Mesothelial cell of epicardium (in vitro differentiated cells): ENCODE data around the gene NFE2L1. TPM values are rescaled to one million over a fixed set of nuclear protein-coding genes. Genes with fewer than 3 reads are reported as not detected.

ENCODE experiments used
- DNase-seq, 2 experiments: peaks; one replicate each; pipeline ENCODE4 v3.0.0; 2021; ENCODE audit warnings: low spot score in 2 of 2; ENCODE audit not compliant: unreplicated experiment in 2 of 2
- H3K27ac Mint-ChIP-seq: 2 replicates; pipeline ENCODE4 v1.8.0; 2021; ENCODE audit warnings: mixed read lengths
- H3K27me3 Mint-ChIP-seq: 2 replicates; pipeline ENCODE4 v1.8.0; 2021; ENCODE audit warnings: low read depth, mixed read lengths
- H3K36me3 Mint-ChIP-seq: 2 replicates; pipeline ENCODE4 v1.8.0; 2021; ENCODE audit warnings: mixed read lengths
- H3K4me1 Mint-ChIP-seq: 2 replicates; pipeline ENCODE4 v1.8.0; 2021; ENCODE audit warnings: mixed read lengths
- H3K4me3 Mint-ChIP-seq: 2 replicates; pipeline ENCODE4 v1.8.0; 2021; ENCODE audit warnings: mild to moderate bottlenecking, moderate library complexity, mixed read lengths
- H3K9me3 Mint-ChIP-seq: 2 replicates; pipeline ENCODE4 v1.8.0; 2021; ENCODE audit warnings: mixed read lengths
- CTCF ChIP-seq: fragments of 200-600 bp; sonication (generic); IDR thresholded peaks from one replicate; pipeline ENCODE4 v1.5.0; 2021; ENCODE audit warnings: antibody characterized with exemption; ENCODE audit not compliant: unreplicated experiment
- total RNA-seq: library from RNA; stranded (reverse); gene quantifications from 3 replicates; pipeline ENCODE4 v1.2.1, GENCODE V29; 2021

NFE2L1 gene
- total RNA-seq, 1 donor from 2014 or later = 134 TPM

GRCh38 chr17:48052956-48053757 lies 5.0 kb downstream of the NFE2L1 start:
- no peak for TF ChIP-seq CTCF
- Mint-ChIP-seq H3K9me3 (no peaks in the 10 kb centered on the region), H3K27ac (peak overlapping the region; percentile 100), H3K27me3 (no peaks in the 10 kb centered on the region), H3K4me3 (peak overlapping the region; percentile 28), H3K36me3 (peaks cover 14% of the 10 kb centered on the region), H3K4me1 (peaks cover 67% of the 10 kb centered on the region)
- DNase-seq = no peak

- no peak for DNase-seq
- TF ChIP-seq CTCF = no peak
- Mint-ChIP-seq H3K27me3 (no peaks in the 10 kb centered on the region), H3K9me3 (no peaks in the 10 kb centered on the region), H3K27ac (peak overlapping the region; percentile 100), H3K4me3 (peak overlapping the region; percentile 48), H3K36me3 (peaks cover 19% of the 10 kb centered on the region), H3K4me1 (peaks cover 65% of the 10 kb centered on the region)
These were observed 5.6 kb downstream of the NFE2L1 start for GRCh38 chr17:48053758-48054237.

GRCh38 chr17:48054238-48055185 lies 6.4 kb downstream of the NFE2L1 start:
- H3K36me3 Mint-ChIP-seq = peaks cover 24% of the 10 kb centered on the region
- no peaks in the 10 kb centered on the region for H3K9me3 Mint-ChIP-seq
- peak overlapping the region; percentile 52 for H3K4me3 Mint-ChIP-seq

GRCh38 chr17:48055531-48056245 lies 7.5 kb downstream of the NFE2L1 start:
- peaks cover 48% of the 10 kb centered on the region for H3K4me1 Mint-ChIP-seq
- peak overlapping the region; percentile 52 for H3K4me3 Mint-ChIP-seq
- peak overlapping the region; percentile 40 for H3K27ac Mint-ChIP-seq
- no peak for TF ChIP-seq CTCF
- no peaks in the 10 kb centered on the region for H3K9me3 Mint-ChIP-seq
- H3K36me3 Mint-ChIP-seq = peaks cover 27% of the 10 kb centered on the region
- no peaks in the 10 kb centered on the region for H3K27me3 Mint-ChIP-seq
- DNase-seq = no peak

More at GRCh38 chr17:48054238-48055185, 6.4 kb downstream of the NFE2L1 start:
- DNase-seq = peak; percentile 78 to 82
- H3K27ac Mint-ChIP-seq = peak overlapping the region; percentile 100
- no peaks in the 10 kb centered on the region for H3K27me3 Mint-ChIP-seq
- TF ChIP-seq CTCF = no peak
- peaks cover 59% of the 10 kb centered on the region for H3K4me1 Mint-ChIP-seq

- peaks cover 41% of the 10 kb centered on the region for H3K4me1 Mint-ChIP-seq
- H3K4me3 Mint-ChIP-seq = no peak overlapping the region
- H3K27ac Mint-ChIP-seq = peak overlapping the region; percentile 40
- H3K27me3 Mint-ChIP-seq = no peaks in the 10 kb centered on the region
- no peaks in the 10 kb centered on the region for H3K9me3 Mint-ChIP-seq
- H3K36me3 Mint-ChIP-seq = peaks cover 29% of the 10 kb centered on the region
- DNase-seq = no peak
- TF ChIP-seq CTCF = no peak
These were observed 8.1 kb downstream of the NFE2L1 start for GRCh38 chr17:48056246-48056745.
